Esophagus muscularis mucosa (tissue), 4 donors: ENCODE data around the gene FRMD4A. TPM values are rescaled to one million over a fixed set of nuclear protein-coding genes. Genes with fewer than 3 reads are reported as not detected.
A peak's percentile ranks its signal among the peaks of the same experiment; 100 is the strongest.

Source experiments
- DNase-seq: peaks from one replicate; pipeline ENCODE4 v3.0.0-alpha.2; 2017; ENCODE audit errors: extremely low spot score
- H3K27ac ChIP-seq, 4 donors: fragments of 200-600 bp; sonication (generic); replicated peaks in 1 of 4; 1 replicate in 3 of 4; 2 replicates in 1 of 4; pipeline ENCODE4 v1.5.1; 2016 to 2019; ENCODE audit warnings: mild to moderate bottlenecking in 1 of 4
- H3K27me3 ChIP-seq, 4 donors: fragments of 200-600 bp; sonication (generic); one replicate each; pipeline versions ENCODE4 v1.5.1 to v1.6.0; 2016 to 2019
- H3K36me3 ChIP-seq, 4 donors: fragments of 200-600 bp; sonication (generic); one replicate each; pipeline ENCODE4 v1.5.1; 2016 to 2019
- H3K4me1 ChIP-seq, 4 donors: fragments of 200-600 bp; sonication (generic); one replicate each; pipeline ENCODE4 v1.5.1; 2016 to 2019
- H3K4me3 ChIP-seq, 4 donors: fragments of 200-600 bp; sonication (generic); 1 replicate in 2 of 4; 2 replicates in 2 of 4; pipeline ENCODE4 v1.5.1; 2016 to 2019; ENCODE audit warnings: mild to moderate bottlenecking in 4 of 4, moderate library complexity in 1 of 4
- H3K9me3 ChIP-seq, 4 donors: fragments of 200-600 bp; sonication (generic); 1 replicate in 3 of 4; 2 replicates in 1 of 4; pipeline ENCODE4 v1.5.1; 2016 to 2019
- EP300 ChIP-seq: sonication (generic); formaldehyde crosslinking; IDR thresholded peaks from one replicate; pipeline ENCODE4 v1.6.1; 2017; ENCODE audit warnings: antibody characterized with exemption
- POLR2A ChIP-seq: fragments of 450-650 bp; IDR thresholded peaks from one replicate; pipeline ENCODE4 v1.6.1; 2017; ENCODE audit warnings: antibody characterized with exemption, moderate library complexity, mild to moderate bottlenecking, low read depth
- POLR2AphosphoS5 ChIP-seq, 2 donors: sonication (generic); formaldehyde crosslinking; IDR thresholded peaks; one replicate each; pipeline ENCODE4 v1.6.1; 2017; ENCODE audit warnings: antibody characterized with exemption in 2 of 2
- WGBS: methylation state at CpG from one replicate; pipeline ENCODE4 v1.1.5; 2018; 5-methylcytosine and 5-hydroxymethylcytosine counted together
- intact Hi-C: fragments of 100-400 bp; cut with DNase I; formaldehyde crosslinking; loops from one replicate; pipeline ENCODE4 v1.15.1; 2023
- total RNA-seq, 4 donors: library from RNA; depleted of rRNA; stranded (reverse); fragments of >200 nt; gene quantifications; one replicate each; pipeline versions ENCODE4 v1.1.0 to v1.2.1, GENCODE V29; 2016
- TF ChIP-seq, protein P1 (sequence below), 3 experiments: fragments of 200-600 bp in 2 of 3; fragments of 450-650 bp in 1 of 3; sonication (generic) in 2 of 3; IDR thresholded peaks; one replicate each; pipeline ENCODE4 v1.5.1; 2017 to 2019; ENCODE audit warnings: antibody characterized with exemption in 3 of 3, mild to moderate bottlenecking in 2 of 3, moderate library complexity in 1 of 3

Gene FRMD4A
- total RNA-seq, 4 donors from 2014 or later = 17.0 to 28.8 (median 21.8) TPM

DNA sequence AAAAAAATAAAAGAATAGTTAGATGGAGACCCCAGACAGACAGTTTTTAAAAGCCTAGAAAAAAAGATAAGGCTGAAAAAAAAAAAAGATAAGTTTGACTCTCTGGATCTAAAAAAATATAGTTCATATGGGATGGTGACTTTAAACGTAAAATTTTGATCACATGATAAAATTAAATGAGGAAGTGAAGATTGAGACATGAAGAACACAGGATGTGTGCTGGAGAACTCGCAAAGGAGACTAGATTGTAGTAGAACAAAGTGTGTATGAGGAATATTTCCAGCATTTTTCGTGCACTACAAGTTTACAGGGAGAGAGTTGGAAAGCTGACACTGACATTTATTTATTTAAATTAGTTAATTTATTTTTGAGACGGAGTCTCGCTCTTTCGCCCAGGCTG, 457.5 kb downstream of the FRMD4A start:
- DNase-seq = no peak
- H3K4me1 ChIP-seq = peaks cover 17 to 48% (median 31%) of the 10 kb centered on the region in 4 donors
- no peaks in the 10 kb centered on the region for H3K36me3 ChIP-seq
- H3K4me3 ChIP-seq = no peak overlapping the region
- H3K27ac ChIP-seq = peak overlapping the region in 3 of 4 donors; percentile 36 to 63 (median 43)
- no peaks in the 10 kb centered on the region for H3K27me3 ChIP-seq
- WGBS = 64% methylated on average over 6 of the region's 6 CpGs
- no peak for TF ChIP-seq EP300
- TF ChIP-seq, protein P1, sequence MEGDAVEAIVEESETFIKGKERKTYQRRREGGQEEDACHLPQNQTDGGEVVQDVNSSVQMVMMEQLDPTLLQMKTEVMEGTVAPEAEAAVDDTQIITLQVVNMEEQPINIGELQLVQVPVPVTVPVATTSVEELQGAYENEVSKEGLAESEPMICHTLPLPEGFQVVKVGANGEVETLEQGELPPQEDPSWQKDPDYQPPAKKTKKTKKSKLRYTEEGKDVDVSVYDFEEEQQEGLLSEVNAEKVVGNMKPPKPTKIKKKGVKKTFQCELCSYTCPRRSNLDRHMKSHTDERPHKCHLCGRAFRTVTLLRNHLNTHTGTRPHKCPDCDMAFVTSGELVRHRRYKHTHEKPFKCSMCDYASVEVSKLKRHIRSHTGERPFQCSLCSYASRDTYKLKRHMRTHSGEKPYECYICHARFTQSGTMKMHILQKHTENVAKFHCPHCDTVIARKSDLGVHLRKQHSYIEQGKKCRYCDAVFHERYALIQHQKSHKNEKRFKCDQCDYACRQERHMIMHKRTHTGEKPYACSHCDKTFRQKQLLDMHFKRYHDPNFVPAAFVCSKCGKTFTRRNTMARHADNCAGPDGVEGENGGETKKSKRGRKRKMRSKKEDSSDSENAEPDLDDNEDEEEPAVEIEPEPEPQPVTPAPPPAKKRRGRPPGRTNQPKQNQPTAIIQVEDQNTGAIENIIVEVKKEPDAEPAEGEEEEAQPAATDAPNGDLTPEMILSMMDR (IDR thresholded peaks at IDR 0.05) = no peak
- no peak for TF ChIP-seq POLR2AphosphoS5 (IDR thresholded peaks at IDR 0.05)
- no peak for TF ChIP-seq POLR2A
- intact Hi-C loops = no loop called here
- no peaks in the 10 kb centered on the region for H3K9me3 ChIP-seq

DNA sequence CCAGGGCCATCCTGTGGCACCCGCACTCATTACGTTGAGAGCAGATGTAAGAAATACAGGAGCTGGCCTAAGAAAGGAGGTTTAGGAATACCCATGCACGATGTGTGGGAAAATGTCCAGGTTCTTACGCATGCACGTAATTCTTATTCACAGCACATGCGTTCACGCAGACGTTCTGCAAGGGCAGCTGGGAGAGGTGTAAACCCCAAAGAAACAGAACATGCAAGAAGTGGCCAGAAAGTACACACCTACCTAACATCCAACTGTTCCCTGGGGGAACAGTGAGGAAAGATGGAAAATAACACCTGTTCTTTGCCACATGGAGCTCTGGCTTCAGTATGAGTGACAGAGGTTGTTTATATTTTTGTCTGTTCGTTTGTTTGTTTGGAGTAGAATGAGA, 458.3 kb downstream of the FRMD4A start:
- Histone ChIP-seq H3K4me1 (peaks cover 9 to 40% (median 24%) of the 10 kb centered on the region in 4 donors), H3K27ac (no peak overlapping the region), H3K27me3 (no peaks in the 10 kb centered on the region), H3K9me3 (no peaks in the 10 kb centered on the region), H3K4me3 (no peak overlapping the region), H3K36me3 (no peaks in the 10 kb centered on the region)
- no peak for DNase-seq
- intact Hi-C loops = no loop called here
- no peak for TF ChIP-seq EP300
- TF ChIP-seq, protein P1 (IDR thresholded peaks at IDR 0.05) = no peak
- no peak for TF ChIP-seq POLR2A
- TF ChIP-seq POLR2AphosphoS5 (IDR thresholded peaks at IDR 0.05) = no peak
- 73% methylated on average over 8 of the region's 9 CpGs for WGBS

DNA sequence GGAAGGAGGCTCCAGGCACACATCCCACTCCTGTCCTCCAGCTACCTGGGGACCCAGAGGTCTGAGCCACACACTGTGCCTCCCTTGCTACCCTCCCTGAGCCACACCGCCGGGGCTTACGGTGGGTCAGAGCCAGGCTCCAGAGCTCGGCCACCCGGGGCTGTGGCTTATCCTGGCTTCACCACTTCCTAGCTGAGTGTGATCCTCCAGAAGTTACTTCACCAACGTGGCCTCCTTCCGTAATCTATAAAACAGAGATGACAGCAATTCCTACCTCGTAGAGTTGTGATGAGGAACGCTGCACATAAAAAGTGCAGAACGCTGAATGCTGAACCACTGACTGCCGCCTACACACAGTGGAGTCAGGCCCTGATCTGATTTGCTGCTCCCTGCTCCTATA, 458.9 kb downstream of the FRMD4A start:
- H3K4me3 ChIP-seq = no peak overlapping the region
- TF ChIP-seq, protein P1 (IDR thresholded peaks at IDR 0.05) = no peak
- TF ChIP-seq POLR2A (no peak), POLR2AphosphoS5 (IDR thresholded peaks at IDR 0.05) (no peak)
- no peak for DNase-seq
- H3K9me3 ChIP-seq = no peaks in the 10 kb centered on the region
- peak overlapping the region in 2 of 4 donors; percentile 10 to 38 for H3K27ac ChIP-seq
- intact Hi-C loops = no loop called here
- WGBS = 83% methylated on average over 11 of the region's 11 CpGs
- H3K4me1 ChIP-seq = peaks cover 6 to 34% (median 19%) of the 10 kb centered on the region in 4 donors
- no peaks in the 10 kb centered on the region for H3K36me3 ChIP-seq
- H3K27me3 ChIP-seq = no peaks in the 10 kb centered on the region

DNA sequence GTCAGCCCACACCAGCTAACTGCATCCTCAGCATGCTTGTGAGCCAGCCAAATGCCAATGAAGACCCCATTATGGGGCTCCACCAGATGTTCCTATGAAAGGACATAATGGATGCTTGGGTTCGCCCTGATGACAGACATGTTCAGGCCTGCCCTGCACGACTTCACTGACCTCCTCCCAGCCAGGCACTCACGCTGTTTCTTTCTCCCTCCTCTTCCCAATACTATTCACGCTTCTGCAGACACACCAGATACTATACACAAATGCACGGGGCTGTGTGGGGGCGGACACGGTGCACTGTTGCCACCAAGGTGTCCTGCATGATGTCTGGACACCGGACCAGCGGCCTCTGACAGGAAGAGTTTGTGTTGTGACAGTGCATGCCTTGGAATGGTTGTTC, 459.7 kb downstream of the FRMD4A start:
- DNase-seq = no peak
- no peaks in the 10 kb centered on the region for H3K27me3 ChIP-seq
- intact Hi-C loops = no loop called here
- peaks cover 11 to 39% (median 19%) of the 10 kb centered on the region in 4 donors for H3K4me1 ChIP-seq
- no peaks in the 10 kb centered on the region for H3K9me3 ChIP-seq
- no peak overlapping the region for H3K4me3 ChIP-seq
- no peak overlapping the region for H3K27ac ChIP-seq
- 80% methylated on average over 9 of the region's 9 CpGs for WGBS
- no peaks in the 10 kb centered on the region for H3K36me3 ChIP-seq
- TF ChIP-seq EP300 (no peak), POLR2AphosphoS5 (IDR thresholded peaks at IDR 0.05) (no peak), POLR2A (no peak)
- TF ChIP-seq, protein P1 (IDR thresholded peaks at IDR 0.05) = no peak

DNA sequence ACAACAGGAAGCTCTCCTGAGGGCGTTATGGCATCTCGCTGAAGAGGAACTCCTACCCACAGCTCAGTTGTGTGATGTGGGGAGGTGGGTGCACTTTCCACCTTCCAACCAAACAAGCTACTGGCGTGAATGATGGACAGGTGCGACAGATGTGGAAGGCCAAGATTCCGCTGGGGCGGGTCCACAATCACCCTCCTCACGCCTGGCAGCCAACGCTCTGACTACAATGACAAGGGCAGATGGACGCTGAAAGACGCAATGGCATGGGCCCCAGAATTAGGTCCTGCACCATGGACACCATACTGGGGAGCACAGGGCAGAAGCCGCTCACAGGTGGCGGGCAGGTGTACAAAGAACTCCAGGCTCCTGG, 461.4 kb downstream of the FRMD4A start:
- 91% methylated on average over 5 of the region's 12 CpGs for WGBS
- Histone ChIP-seq H3K27me3 (no peaks in the 10 kb centered on the region), H3K27ac (no peak overlapping the region), H3K4me1 (peaks cover 5 to 22% (median 11%) of the 10 kb centered on the region in 4 donors), H3K36me3 (no peaks in the 10 kb centered on the region), H3K9me3 (no peaks in the 10 kb centered on the region), H3K4me3 (no peak overlapping the region)
- DNase-seq = no peak
- intact Hi-C loops = no loop called here
- TF ChIP-seq POLR2AphosphoS5 (IDR thresholded peaks at IDR 0.05) (no peak), EP300 (no peak), POLR2A (no peak)
- TF ChIP-seq, protein P1 (IDR thresholded peaks at IDR 0.05) = no peak
